ENCODE results near the gene ATPAF1.

ATPAF1 gene

DNA sequence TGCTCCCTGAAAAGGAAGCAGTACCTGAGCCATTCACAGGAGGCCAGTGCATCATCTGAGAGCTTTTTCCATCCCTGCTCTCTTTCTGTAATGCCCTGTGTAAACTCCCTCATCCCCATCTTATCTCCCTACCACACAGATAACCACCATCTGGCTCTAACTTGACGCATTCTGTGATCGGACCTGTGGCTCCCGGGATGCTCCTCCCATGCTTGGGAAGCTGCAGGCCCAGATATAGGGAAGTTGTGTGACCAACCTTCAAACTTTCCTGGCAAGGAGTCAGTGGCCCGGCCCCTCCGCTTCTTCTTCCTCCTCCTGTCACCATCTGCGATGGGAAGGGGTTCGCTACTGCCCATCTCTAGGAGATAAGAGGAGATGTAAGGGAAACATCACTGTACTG lies 85.2 kb downstream of the ATPAF1 start:
- Histone ChIP-seq H3K27me3 (no peaks in the 10 kb centered on the region), H3K36me3 (peaks cover 33% of the 10 kb centered on the region), H3K9me3 (no peaks in the 10 kb centered on the region), H3K4me3 (ENCODE audit: low read depth in 1 of 2, low read length in 1 of 2) (peak overlapping the region; percentile 25 to 35), H3K27ac (peak overlapping the region; percentile 92), H3K4me1 (ENCODE audit: control insufficient read depth in 1 of 2, insufficient read depth in 1 of 2, low read depth in 1 of 2, low read length in 1 of 2) (peaks cover 86 to 96% of the 10 kb centered on the region in 2 experiments)
- TF ChIP-seq, protein P1, sequence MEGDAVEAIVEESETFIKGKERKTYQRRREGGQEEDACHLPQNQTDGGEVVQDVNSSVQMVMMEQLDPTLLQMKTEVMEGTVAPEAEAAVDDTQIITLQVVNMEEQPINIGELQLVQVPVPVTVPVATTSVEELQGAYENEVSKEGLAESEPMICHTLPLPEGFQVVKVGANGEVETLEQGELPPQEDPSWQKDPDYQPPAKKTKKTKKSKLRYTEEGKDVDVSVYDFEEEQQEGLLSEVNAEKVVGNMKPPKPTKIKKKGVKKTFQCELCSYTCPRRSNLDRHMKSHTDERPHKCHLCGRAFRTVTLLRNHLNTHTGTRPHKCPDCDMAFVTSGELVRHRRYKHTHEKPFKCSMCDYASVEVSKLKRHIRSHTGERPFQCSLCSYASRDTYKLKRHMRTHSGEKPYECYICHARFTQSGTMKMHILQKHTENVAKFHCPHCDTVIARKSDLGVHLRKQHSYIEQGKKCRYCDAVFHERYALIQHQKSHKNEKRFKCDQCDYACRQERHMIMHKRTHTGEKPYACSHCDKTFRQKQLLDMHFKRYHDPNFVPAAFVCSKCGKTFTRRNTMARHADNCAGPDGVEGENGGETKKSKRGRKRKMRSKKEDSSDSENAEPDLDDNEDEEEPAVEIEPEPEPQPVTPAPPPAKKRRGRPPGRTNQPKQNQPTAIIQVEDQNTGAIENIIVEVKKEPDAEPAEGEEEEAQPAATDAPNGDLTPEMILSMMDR (IDR thresholded peaks at IDR 0.05), result no peak

Data from neutrophil (primary cell).